MM.1S (cell line): ENCODE data around the gene ISYNA1.

Experiments
- DNase-seq: peaks from one replicate; pipeline ENCODE4 v3.0.0-alpha.2; 2015
- H2AFZ ChIP-seq: fragments of 300-600 bp; sonication (generic); 2 replicates; pipeline ENCODE4 v1.6.0; 2016; ENCODE audit warnings: antibody characterized with exemption, low read length
- H3F3A ChIP-seq: fragments of 300-600 bp; sonication (generic); 2 replicates; pipeline ENCODE4 v1.6.1; 2016; ENCODE audit warnings: mild to moderate bottlenecking, antibody characterized with exemption, low read length, moderate library complexity, mixed read lengths; ENCODE audit not compliant: insufficient read depth
- H3K27ac ChIP-seq: fragments of 300-600 bp; sonication (generic); 2 replicates; pipeline ENCODE4 v1.5.1; 2016; ENCODE audit warnings: mild to moderate bottlenecking, low read length
- H3K27me3 ChIP-seq: fragments of 300-600 bp; sonication (generic); replicated peaks from 2 replicates; pipeline ENCODE4 v1.6.0; 2016; ENCODE audit warnings: low read length; ENCODE audit not compliant: insufficient read depth
- H3K36me3 ChIP-seq: fragments of 300-600 bp; sonication (generic); replicated peaks from 2 replicates; pipeline ENCODE4 v1.6.1; 2016; ENCODE audit warnings: mild to moderate bottlenecking, low read length, mixed read lengths; ENCODE audit not compliant: insufficient read depth
- H3K4me1 ChIP-seq: fragments of 300-600 bp; sonication (generic); 2 replicates; pipeline ENCODE4 v1.6.1; 2016; ENCODE audit warnings: low read length, mixed read lengths
- H3K4me2 ChIP-seq: fragments of 300-600 bp; sonication (generic); 2 replicates; pipeline ENCODE4 v1.6.0; 2016; ENCODE audit warnings: low read depth, low read length
- H3K4me3 ChIP-seq: fragments of 300-600 bp; sonication (generic); 2 replicates; pipeline ENCODE4 v1.5.1; 2016; ENCODE audit warnings: low read length, mixed read lengths
- H3K79me2 ChIP-seq: fragments of 300-600 bp; sonication (generic); 2 replicates; pipeline ENCODE4 v1.6.1; 2016; ENCODE audit warnings: mixed run types, low read length, mixed read lengths
- H3K9ac ChIP-seq: fragments of 300-600 bp; sonication (generic); 2 replicates; pipeline ENCODE4 v1.6.1; 2016; ENCODE audit warnings: low read length, mixed read lengths
- H3K9me2 ChIP-seq: fragments of 300-600 bp; sonication (generic); replicated peaks from 2 replicates; pipeline ENCODE4 v1.6.1; 2016; ENCODE audit warnings: mild to moderate bottlenecking, low read length, mixed read lengths; ENCODE audit not compliant: insufficient read depth
- H3K9me3 ChIP-seq: fragments of 300-600 bp; sonication (generic); replicated peaks from 2 replicates; pipeline ENCODE4 v1.6.1; 2016; ENCODE audit warnings: mild to moderate bottlenecking, low read length, mixed read lengths; ENCODE audit not compliant: insufficient read depth
- H4K20me1 ChIP-seq: fragments of 300-600 bp; sonication (generic); 2 replicates; pipeline ENCODE4 v1.6.1; 2016; ENCODE audit warnings: mild to moderate bottlenecking, low read length, moderate library complexity, mixed read lengths; ENCODE audit not compliant: insufficient read depth
- CTCF ChIP-seq: fragments of 300-600 bp; sonication (generic); IDR thresholded peaks from 2 replicates; pipeline ENCODE4 v1.5.1; 2016; ENCODE audit warnings: antibody characterized with exemption, low read length, mixed read lengths
- EZH2 ChIP-seq: fragments of 300-600 bp; sonication (generic); optimal IDR thresholded peaks from 2 replicates; pipeline ENCODE3; 2017; ENCODE audit warnings: low read depth, mild to moderate bottlenecking, antibody characterized with exemption, low read length, mixed read lengths
- EZH2phosphoT487 ChIP-seq: fragments of 300-600 bp; sonication (generic); IDR thresholded peaks from 2 replicates; pipeline ENCODE4 v1.6.1; 2018; ENCODE audit warnings: antibody characterized with exemption, low read length

ISYNA1 gene

GRCh38 chr19:18467978-18468377 lies 30.0 kb upstream of the ISYNA1 start:
- H3K79me2 ChIP-seq = peaks cover 87% of the 10 kb centered on the region
- H4K20me1 ChIP-seq = peaks cover 20% of the 10 kb centered on the region
- no peaks in the 10 kb centered on the region for H3K9me3 ChIP-seq

GRCh38 chr19:18466354-18466753 lies 28.4 kb upstream of the ISYNA1 start:
- Histone ChIP-seq H3K4me1 (no peaks in the 10 kb centered on the region), H3K9me2 (no peaks in the 10 kb centered on the region), H3F3A (no peaks in the 10 kb centered on the region), H3K27me3 (no peaks in the 10 kb centered on the region), H4K20me1 (peaks cover 19% of the 10 kb centered on the region), H3K4me2 (no peak overlapping the region), H3K36me3 (0 out of 2 replicates have a peak, but pooled peaks cover 3% of the 10 kb centered on the region), H2AFZ (no peak overlapping the region), H3K9me3 (no peaks in the 10 kb centered on the region), H3K9ac (no peak overlapping the region), H3K79me2 (peaks cover 80% of the 10 kb centered on the region), H3K4me3 (no peak overlapping the region), H3K27ac (no peak overlapping the region)
- TF ChIP-seq EZH2 = no peak
- TF ChIP-seq CTCF = no peak
- no peak for TF ChIP-seq EZH2phosphoT487
- no peak for DNase-seq

More at GRCh38 chr19:18467978-18468377, 30.0 kb upstream of the ISYNA1 start:
- Histone ChIP-seq H3K9me2 (no peaks in the 10 kb centered on the region), H3F3A (no peaks in the 10 kb centered on the region), H3K4me1 (no peaks in the 10 kb centered on the region), H3K4me3 (no peak overlapping the region), H3K36me3 (no peaks in the 10 kb centered on the region), H3K9ac (no peak overlapping the region), H2AFZ (no peak overlapping the region), H3K4me2 (no peak overlapping the region), H3K27ac (no peak overlapping the region), H3K27me3 (no peaks in the 10 kb centered on the region)
- TF ChIP-seq CTCF (no peak), EZH2 (no peak), EZH2phosphoT487 (no peak)
- DNase-seq = no peak

- no peak overlapping the region for H3K27ac ChIP-seq
- H3K27me3 ChIP-seq = no peaks in the 10 kb centered on the region
- H3K4me2 ChIP-seq = no peak overlapping the region
- no peak overlapping the region for H3K9ac ChIP-seq
- no peaks in the 10 kb centered on the region for H3K4me1 ChIP-seq
- no peak overlapping the region for H2AFZ ChIP-seq
- DNase-seq = no peak
- no peaks in the 10 kb centered on the region for H3K9me2 ChIP-seq
- H3K4me3 ChIP-seq = no peak overlapping the region
- H3K9me3 ChIP-seq = no peaks in the 10 kb centered on the region
- H3F3A ChIP-seq = no peaks in the 10 kb centered on the region
- H3K79me2 ChIP-seq = peaks cover 80% of the 10 kb centered on the region
- TF ChIP-seq CTCF = no peak
- TF ChIP-seq EZH2phosphoT487 = no peak
- TF ChIP-seq EZH2 = no peak
- peaks cover 19% of the 10 kb centered on the region for H4K20me1 ChIP-seq
- 0 out of 2 replicates have a peak, but pooled peaks cover 7% of the 10 kb centered on the region for H3K36me3 ChIP-seq
These were observed 28.0 kb upstream of the ISYNA1 start for GRCh38 chr19:18465964-18466339.
